GM18868 (cell line): ENCODE results near the gene CLSTN2.

Experiments used
- ATAC-seq: cut with Tn5 transposase; IDR thresholded peaks from one replicate; pipeline ENCODE4 v1.9.1; 2021; ENCODE audit warnings: mild to moderate bottlenecking, moderate library complexity; ENCODE audit not compliant: unreplicated experiment

CLSTN2 gene

DNA sequence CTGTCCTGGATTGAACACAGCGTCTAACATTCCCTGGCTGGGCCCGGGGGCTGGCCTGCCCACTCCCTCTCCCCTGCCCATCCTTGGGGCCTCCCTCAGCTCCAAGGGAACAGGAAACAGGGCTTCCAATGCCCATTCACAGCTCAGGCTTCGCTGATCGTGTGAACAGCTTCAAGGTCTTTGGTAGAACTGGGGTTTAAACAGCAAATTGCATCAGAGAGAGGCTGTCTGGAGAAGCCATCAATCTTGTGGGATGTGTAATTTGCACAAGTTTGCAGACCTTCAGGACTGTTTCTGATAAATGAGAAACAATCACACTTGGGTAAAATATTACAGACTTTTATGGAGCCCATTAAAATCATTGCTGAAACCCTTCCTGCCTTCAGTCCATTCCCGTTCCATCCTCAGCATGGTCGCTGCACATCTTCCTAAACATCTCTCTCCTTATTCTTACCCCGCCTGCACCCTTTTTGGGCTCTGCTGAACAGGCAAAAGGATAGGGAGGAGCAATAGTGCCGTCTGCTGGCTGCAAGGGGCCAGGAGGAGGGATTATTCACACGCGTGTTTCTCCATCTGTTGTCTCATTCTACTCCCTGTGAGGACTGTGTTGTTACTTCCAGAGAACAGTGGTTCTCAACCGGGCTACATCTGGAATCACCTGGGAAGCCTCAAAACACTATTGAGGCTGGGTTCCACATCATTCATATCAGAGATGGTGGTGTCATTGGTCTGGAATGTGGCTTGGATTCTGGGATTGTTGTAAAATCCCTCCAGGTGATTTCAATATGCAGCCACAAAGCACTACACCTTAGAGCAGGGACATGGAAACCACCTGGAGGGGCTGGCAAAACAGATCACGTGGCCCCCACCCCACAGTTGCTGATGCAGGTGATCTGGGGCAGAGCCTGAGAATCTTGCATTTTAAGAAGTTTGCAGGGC is 116.3 kb downstream of the CLSTN2 start:
- ATAC-seq: no peak

DNA sequence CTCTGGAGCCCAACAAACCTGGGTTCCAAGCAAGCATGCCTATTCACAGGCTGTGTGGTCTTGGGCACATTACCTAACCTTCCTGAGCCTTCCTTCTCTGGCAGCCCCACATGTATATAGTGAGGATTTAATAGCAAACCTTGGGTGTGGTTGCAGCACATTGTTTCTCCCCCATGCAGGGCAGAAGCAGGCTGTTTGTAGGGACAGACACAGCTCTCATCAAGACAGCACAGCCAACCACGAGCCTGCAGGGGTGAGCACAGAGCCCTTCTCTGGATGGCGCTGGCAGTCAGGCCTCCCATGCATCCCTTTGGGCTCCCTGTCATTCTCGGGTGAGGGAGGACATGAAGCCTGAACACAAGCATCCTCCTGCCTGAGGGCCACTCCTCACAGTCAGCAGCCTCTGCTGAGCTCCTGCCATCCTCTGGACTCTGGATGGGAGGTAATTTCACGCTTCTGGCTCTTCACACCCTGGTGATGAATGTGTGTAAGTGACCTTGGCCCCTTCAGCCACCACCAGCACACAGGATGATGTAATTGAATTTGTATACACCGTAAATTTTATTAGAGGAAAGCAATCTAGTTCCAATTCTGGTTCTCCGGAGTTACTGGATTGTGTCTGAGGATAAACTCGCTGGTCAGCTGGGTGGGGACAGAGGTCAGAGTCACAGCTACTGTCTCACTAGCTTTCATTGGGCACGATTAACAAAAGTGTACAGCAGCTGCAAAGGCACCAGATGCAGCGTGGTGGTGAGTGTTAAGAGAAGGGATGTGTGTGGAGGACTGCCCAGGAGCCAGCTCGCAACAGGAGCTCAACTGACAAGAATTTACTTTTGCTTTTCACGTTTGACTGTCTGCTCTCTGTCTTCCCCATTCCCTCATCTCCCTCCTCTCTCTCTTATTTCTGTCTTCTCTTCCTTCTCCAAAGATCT is 118.1 kb downstream of the CLSTN2 start:
- no peak for ATAC-seq

DNA sequence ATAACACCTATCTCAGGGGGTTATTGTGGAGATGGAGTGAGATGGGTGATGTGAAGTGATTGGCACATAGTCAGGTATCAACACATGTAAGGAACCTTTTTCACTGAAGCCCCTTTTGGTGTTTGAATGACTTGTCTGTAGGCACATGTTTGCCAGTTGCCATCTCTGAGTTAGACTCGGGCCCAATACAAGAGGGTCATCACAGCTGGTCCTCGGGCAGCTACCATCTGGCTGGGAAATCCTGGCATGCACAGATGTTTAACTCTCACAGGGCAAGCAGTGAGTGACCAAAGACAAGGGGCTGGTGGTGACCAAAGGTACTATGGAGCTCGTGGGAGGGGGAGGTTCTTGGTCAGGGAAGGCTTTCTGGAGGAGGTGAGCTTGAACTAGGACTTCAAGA is 118.8 kb downstream of the CLSTN2 start:
- ATAC-seq: no peak

DNA sequence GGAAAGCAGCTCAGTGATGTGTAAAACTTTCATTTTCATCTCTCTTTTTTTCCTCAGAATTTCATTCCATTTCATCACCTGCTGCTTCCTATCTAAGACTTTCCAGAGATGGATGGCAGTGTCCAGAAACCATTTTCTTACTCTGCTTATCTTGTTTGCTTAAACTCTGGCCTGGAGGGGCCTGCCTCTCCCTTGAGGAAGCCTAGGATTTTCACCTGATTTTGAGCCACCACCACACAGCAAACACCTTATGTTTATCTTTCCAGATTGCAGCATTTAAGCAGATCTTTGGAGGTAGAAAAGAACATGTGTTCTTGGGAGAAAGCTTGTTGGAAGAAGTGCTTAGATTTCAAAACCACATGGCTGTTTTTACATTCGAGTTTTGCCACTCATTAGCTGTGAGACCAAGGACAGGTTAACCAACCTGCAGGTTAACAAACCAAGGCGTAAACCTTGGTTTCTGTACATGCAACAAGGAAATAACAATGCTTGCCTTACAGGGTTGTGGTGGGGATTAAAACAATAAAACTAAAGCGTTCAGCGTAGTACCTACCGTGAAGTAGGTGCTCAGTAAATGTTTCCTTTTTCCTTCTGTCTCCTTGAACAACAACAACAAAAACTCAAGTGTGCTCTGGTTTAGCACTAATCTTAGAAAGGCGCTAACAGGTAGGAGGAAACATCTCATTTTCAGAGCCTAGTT is 120.3 kb downstream of the CLSTN2 start:
- no peak for ATAC-seq

DNA sequence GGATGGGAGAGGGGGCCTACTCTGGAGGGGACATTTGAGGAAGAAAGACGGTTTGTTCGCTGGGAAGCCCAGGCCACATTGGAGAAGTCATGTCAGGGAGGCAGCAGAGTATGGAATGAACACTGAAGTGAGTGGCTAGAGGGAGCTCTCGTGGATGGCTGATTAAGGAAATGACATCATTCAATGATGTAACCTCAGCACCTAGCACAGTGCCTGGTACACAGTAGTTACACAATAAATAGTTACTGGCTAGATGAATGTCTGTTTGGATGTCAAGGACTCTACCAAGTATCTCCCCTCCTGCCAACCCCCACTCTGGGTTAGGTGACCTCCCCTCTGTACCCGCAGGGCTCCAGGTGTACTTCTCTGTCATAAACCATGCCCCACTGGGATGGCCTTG is 121.1 kb downstream of the CLSTN2 start:
- ATAC-seq: no peak

DNA sequence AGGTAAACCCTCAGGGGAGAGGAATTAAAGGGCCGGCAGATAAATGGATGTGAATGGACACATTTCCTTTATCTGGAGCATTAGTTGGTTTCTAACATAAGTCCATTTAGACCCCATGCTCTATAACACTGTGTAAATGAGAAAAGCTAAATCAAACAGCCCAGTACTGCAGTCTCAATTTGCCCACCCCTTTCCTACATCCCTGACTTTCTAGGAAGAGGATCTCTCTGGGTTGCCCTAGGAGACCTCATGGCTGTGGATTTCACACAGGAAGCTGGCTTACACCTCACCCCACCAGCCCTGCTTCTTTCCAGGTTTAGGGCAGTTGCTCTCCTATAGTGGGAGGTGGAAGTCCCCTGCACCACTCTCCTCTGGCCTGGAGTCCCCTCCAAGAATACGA is 126.2 kb downstream of the CLSTN2 start:
- no peak for ATAC-seq

DNA sequence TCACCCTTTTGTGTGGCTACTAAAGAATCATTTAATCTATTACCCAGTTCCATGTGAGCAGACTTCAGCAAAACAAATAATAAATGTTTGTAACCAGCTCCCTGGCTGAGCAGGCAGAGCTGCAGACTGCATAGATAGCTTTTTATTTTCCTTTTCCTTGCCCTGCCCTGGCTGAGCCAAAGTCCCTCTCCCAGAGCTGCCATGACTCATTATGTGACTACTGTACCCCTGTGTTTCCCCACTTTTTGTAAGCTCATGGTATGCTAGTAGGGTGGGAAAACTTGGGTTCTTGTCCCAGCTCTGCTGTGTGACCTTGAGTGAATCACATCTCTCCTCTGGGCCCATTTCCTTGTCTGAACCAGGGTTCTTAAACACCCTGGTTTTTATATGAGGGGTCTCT is 127.5 kb downstream of the CLSTN2 start:
- ATAC-seq: no peak

DNA sequence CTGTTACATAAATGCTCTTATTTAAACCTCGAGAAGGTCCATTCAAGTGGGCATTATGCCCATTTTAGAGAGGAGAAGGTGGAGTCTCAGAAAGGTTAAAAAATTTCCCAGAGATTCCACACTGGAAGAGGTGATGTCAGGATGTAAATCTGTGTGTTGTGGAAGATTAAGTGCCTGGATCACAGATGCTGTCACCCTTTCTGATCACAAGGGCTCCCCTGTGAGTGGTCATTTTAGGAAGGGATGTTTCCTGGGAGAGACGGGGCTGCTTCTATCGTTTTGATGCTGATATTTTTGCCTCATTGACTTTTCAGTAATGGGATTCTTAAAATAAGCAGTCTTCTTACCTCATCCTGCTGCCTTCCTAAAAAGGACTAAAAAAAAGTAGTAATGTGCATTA is 132.5 kb downstream of the CLSTN2 start:
- ATAC-seq: no peak

DNA sequence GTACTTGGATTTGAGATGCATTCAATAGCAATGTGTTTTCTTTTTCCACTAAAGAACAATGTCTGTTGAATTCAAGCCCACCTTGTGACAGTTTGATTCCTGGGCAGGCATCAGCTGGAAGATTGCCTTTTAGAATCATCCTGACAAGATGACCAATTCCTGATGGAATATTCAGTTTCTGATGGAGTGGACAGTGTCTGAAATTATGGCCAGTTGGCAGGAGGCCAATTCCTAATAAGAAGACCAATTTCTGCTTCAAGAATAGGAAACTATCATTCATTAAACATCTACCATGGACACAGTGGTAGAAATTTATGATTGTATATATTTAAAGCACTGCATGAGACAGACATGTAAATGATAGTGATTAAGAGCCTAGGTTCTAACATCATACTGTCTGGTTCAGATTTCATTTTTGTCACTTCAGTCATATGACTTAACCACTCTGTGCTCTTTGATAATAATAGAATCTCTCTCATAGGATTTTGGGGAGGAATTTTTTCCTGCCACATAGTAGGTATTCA is 133.6 kb downstream of the CLSTN2 start:
- ATAC-seq: no peak

DNA sequence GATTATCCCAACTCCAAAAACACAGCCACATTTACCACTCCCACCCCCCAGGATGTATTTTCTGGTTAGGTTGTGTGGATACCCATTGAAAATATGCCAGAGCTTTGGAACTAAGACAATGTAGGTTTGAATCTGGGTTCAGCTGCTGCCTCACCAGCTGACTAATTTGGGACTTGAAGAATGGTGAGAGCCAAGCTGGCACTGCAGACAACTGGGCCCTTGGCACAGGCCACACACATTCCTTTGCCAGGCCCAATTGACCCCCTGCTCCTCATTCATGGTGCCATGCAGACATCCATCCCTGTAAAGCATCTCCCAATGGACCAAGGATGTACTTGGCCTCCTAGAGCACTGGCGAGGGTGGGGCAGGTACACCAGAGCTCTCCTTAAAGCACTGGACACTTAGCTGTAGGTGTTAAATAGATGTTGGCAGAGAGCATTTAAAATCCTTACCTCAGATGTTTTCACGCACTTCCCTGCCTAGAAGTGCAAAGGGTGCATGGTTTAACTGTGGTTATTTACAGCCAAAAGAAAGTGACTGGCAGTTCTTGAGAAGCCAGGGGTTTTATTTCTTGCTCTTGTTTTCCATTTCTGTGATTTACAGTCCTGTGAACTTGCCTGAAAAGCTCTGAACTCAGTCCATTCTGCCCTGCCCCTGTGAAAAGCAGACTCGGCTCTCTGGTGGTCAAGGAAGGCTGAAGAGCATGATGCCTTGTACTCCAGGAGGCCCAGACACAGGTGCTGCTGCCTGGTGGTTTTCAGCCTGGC is 138.5 kb downstream of the CLSTN2 start:
- ATAC-seq: no peak

DNA sequence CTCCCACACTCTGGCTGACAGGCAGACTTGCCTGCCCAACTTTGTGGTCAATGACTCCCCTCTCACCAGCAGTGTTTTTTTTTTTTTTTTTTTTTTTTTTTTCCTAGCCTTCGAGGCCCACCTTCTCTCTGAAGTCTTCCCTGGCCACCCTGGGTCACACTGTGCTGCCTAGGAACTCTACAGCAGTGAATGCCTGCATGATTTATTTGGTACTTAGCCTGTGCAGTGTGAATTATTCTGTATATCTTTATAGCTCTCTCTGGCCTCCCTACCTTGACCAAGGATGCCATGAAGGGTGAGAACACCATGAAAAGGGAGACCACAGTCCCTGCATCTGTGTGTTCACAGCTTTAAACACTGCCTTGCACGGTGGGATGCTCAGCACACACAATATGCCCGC is 141.6 kb downstream of the CLSTN2 start:
- ATAC-seq: no peak

DNA sequence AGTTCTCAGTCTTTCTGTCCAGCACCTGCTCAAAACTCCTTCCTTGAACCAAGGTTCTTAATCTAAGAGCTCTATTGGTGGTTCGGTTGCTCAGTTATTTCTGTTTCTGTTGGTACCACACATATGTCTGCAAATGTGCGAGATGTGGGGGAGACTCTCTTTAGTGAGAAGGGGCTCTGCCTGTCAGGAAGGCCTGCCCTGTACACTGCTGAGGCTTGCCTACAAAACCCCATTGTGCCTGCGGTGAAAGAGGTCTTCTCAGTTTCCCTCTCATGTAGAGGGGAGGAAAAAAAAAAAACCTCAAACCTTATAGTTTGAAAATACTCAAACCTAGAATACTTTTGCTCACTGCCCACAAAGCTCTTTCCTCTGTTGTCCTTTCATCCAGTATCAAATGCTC is 142.4 kb downstream of the CLSTN2 start:
- no peak for ATAC-seq

DNA sequence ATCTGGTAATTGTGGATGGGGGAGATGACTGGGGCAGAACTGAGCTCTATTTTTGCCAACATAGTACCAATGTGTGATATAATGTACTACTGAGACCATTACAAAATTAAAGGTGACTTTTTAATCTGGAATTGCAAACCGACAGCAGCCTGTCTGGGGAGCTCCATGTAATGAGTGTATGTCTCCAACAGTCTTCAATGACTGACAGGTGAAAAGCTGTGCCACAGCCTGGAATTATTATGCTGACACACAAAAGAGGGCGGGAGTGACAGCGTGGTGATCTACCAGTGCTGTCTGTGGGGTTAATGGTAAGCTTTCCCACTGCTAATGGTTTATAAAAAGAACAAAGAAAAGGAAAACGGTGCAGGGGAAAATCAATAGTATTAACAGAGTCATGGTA is 143.4 kb downstream of the CLSTN2 start:
- ATAC-seq: no peak

DNA sequence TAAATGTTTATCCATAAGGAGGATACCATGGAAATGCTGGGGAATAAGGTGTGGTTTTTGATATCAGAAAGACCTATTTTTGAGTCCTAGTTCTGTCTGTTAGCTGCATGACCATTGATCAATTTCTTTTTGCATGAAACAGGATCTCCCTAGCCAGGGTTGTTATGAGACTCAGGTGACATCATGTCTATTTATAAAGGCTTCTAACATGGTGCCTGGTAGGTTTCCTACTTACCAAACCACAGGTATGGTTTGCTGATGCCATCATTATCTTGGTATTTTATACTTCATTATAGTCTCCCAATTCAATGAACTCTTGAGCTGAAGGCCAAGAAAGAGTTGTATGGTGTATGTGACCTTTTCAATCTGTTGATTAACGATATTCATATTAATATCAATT is 144.0 kb downstream of the CLSTN2 start:
- no peak for ATAC-seq

DNA sequence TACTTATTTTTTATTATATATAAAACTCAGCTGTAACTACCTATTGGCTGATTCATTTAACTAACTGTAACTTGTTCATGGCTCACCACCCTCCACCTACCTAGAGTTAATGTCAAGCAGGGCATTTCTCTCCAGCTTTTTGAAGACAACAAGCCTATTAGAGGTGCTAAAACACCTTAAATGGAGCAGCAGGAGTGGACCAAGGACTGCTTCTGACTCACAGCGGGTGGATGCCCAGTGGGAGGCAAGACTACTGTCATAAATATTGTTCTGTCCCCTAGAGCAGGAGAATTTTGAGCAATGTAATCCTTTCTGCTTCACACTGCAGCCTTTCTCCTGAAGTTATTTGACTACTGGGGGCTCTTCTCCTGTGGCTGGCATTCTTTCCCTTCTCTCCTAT is 146.9 kb downstream of the CLSTN2 start:
- ATAC-seq: no peak

DNA sequence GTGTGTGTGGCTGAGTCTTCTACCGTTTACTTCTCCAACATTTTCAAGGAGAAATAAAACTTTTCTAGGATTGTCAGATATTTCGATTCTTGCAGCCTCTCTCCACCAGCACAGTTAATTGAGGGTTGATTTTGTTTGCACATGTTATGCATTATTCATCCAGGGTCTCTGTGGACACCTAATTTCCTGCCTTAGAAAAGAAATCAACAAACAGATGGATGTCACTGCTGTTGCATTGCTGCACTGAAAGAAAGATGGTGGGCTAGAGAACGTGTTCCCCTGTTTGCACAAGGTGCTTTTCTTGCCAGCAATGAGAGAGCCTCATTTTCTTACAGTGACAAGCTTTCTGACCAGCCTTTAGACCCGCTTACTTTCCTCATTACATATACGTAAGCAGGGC is 150.0 kb downstream of the CLSTN2 start:
- no peak for ATAC-seq

DNA sequence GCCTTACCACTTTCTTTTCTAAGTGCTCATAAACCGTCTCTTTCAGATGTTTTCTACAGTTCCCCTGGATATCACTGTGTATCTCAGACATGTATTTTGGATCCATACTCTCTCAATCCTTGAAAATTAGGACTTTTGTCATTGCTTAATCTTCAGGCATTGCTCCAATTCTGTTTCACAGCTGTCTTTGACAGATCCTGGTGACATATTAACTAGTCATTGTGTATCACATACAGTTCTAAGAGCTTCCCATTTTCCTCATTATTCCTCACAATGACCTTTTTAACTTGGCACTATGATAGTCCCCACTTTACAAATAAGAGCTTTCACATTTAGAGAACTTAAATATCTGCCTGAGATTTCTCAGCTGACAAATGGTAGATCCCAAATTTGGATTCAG is 151.7 kb downstream of the CLSTN2 start:
- no peak for ATAC-seq

DNA sequence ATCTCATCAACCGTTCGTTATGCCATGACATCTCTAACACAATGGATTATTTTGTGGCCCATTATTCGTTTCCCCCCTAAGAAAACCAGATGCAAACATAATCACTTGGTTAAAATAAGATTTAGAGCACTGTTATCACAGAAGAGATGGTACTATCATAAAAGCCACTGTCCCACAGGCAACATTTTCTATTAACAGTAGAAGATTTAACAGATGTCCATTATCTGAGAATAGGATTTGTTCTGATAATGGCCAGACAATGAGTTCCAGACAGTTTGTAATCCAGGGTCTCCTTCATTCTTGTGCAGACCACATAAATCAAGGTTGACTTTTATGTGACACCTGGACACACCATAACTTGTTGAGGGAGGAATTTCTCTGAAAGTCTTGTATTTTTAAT is 153.1 kb downstream of the CLSTN2 start:
- no peak for ATAC-seq

DNA sequence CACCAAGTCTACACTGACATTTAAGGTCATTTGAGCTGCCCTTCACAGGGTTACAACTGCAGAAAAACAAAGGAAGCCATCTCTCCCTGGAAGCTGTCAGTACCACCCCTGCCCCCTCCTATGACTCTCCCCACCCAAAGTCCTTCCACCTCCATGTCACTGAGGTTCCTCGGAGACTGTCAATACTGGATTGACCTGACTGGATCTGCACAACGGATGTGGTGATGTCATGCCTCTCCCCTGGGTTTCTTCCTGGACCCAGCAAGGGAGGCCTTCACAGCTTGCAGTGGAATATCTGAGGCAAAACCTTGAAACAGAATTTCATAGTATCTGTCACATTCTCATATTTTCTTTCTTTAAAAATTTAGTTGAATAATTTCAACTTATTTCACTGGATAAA is 153.5 kb downstream of the CLSTN2 start:
- ATAC-seq: no peak

DNA sequence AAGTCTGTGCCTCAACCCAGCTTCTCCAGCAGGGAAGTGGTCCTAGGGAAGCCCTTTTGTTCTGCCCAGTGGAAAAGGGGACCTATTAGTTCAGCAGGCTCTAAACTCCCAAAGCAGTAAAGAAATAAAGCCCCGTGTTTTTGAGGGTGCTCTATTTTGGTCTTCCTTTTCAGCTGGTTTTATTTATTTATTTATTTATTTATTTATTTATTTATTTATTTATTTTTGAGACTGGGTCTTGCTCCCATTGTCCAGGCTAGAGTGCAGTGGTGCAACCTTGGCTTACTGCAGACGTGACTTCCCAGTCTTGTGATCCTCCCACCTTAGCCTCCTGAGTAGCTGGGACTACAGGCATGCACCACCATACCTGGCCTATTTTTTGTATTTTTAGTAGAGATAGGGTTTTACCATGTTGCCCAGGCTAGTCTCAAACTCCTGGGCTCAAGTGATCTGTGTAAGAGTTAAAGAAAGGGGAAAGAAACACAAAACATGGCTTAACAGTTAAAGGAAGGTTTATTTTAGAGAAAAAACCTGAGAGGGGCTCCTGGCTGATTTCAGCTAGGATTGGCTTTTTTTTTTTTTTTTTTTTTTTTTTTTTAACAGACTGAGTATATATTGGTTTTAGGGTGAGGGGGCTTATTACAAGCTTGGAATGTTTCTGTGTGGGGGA is 154.6 kb downstream of the CLSTN2 start:
- ATAC-seq: no peak
